ENCODE results near the gene HDAC4.

HDAC4 gene

DNA sequence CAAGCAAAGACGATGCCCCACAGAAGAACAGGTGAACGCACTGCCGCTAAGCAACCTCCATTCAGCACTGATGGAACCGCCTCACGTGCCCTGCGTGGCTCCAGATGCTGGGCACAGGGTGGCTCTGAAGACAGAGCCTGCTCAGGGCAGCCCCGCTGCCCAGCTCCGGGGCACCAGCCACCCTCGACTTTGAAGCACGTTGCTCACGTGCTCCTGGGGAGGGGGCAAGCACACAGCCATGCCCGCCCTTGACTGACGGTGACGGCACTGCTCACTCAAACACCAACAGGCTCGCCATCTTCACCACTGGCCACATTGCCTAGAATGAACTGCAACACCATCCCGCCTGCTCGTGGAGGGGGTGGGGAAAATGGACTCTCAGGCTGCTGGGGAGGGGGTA lies 251.3 kb downstream of the HDAC4 start:
- DNase-seq, result peak in 1 of 2 donors; percentile 5

GRCh38 chr2:239148495-239149200 lies 252.2 kb downstream of the HDAC4 start:
- DNase-seq, result no peak

- DNase-seq, result no peak
Measured at GRCh38 chr2:239147376-239147775, 253.4 kb downstream of the HDAC4 start.

- no peak for DNase-seq
Measured at GRCh38 chr2:239146741-239147181, 254.1 kb downstream of the HDAC4 start.

DNA sequence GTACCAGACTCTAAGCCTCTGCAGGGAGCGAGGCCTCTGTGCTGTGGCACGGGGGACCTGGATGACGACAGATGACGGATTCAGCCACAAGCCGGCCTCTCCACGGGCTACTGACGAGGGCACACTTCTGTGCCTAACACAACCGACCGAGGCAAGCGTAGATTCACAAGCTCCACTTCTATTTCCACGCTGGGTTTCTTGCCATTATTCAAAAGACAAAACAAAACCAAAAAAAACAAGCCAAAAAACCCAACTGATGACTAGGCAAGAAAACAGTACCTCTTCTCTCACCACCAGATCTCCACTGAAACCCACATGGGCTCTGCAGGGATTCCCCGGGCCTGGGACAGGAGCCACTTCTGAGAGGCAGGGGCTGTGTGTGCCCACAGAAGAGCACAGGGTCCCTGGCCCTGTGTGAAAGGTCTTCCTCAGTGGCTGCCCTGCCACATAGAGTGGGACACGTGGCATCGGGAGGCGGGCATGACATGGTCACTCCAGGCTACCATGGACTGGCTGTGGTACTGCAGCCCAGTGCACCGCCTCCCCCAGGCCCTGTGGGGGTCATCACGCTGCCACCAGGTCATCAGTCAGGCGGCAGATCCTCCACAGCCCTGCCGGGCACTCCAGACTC lies 254.7 kb downstream of the HDAC4 start:
- DNase-seq, result no peak

- DNase-seq, result no peak
Measured at GRCh38 chr2:239145601-239146000, 255.2 kb downstream of the HDAC4 start.

DNA sequence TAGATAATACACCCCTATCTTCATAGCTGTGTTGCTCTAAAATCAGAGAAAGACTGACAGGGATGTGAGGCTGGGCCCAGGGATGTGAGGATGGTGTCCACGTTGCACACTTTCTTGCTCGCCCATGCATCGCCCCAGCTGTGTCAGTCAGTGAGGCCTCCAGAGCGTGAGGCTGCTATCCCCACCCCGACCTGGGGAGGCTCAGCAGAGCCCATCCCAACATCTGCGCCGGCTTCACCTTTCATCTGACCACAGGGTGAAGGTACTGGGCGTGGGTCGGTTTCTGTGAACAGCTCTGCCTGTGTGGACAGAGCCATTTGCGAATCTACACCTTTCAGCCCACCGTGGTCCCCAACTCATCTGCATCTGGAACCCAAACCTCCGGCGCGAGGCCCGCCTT lies 255.7 kb downstream of the HDAC4 start:
- DNase-seq, result no peak

DNA sequence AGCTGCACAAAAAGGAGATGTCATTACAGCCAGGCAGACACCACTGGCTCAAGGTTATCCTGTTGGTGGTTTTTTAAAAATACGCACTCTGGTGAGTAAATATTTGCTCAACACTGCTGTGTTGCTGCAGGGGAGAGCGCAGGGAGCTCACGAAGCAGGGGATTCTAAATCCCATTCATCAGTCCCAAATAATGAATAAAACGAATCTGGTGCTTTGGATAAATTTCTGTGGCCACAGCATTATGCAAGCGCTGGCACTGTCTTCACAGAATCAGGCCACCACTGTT lies 256.2 kb downstream of the HDAC4 start:
- no peak for DNase-seq

- peak; percentile 19 to 29 for DNase-seq
Measured at GRCh38 chr2:239143858-239144712, 256.7 kb downstream of the HDAC4 start.

DNA sequence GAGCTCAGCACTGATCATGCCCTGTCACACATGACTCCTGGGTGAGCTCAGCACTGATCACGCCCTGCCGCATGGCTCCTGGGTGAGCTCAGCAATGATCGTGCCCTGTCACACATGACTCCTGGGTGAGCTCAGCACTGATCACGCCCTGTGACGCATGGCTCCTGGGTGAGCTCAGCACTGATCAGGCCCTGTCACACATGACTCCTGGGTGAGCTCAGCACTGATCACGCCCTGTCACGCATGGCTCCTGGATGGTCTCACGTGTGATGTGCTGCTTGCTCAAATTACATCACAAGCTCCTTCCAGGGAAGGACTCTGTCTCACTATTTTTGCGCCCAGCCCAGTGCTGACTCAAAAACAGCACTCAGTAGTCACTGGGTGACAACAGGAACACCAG lies 258.0 kb downstream of the HDAC4 start:
- DNase-seq, result no peak

- DNase-seq, result no peak
Measured at GRCh38 chr2:239142296-239142695, 258.5 kb downstream of the HDAC4 start.

DNA sequence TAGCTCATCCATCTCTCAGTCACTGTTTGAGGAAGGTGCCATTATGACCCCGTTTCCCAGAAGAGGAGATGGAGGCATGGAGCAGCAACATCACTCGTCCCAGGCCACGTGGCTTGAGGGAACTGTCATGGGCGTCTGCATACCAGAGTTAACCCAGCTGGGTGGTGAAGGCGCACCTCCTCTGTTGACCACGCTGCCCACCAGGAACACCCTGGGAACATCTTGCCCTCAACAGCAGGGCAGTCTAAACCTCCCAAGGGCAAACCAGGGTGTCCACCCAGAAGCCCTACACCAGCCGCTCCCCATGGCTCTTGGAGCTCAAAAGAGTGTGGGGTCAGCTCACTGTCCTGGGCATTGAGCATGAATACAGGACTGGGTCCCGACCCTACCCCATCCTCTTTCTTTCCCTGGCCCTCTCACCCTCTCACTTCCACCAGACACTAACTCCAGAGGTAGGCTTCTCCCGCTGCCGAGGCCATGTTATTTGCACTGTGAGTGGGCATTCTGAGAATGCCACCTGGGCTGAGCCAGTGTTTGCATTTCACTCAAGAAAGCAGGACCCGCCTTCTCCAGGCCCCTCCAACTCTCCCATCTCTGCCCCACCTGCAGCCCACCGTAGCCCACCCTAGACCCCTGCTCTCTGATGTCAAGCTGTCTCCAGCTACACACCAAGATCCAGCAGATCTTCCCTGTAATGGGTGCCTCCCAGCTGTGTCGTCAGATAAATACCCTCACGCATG lies 259.6 kb downstream of the HDAC4 start:
- no peak for DNase-seq

DNA sequence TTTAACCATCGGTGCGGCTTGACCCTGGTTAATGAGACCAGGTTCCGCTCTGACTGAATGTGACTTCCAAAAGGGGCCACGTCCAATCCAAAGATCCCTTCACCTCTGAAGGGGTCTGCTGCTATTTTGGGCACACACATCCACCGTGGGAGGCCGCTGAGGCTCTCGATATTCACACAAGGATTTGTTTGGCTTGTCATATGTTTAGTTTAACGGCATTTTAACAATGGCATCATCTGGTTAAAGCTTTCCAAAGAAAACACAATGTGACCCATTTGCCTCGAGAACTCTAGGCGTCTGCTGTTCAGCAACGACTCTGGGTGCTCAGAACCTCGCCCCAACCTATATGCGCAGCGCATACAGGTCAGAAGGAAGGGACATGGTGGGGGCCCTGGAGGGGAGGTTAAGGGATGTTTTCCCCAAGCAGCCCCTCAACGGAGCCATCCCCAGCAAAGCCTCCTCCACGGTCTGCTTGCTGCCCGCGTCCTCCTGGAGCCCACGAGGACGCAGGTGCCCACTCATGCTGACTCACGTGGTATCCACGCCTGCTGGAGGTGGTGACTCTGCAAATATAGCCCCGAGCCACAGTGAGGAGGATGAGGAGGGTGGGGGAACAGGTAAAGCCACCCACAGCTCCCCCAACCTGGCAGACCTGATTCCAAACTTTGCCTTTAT lies 260.3 kb downstream of the HDAC4 start:
- no peak for DNase-seq

GRCh38 chr2:239139566-239139965 lies 261.3 kb downstream of the HDAC4 start:
- no peak for DNase-seq

- DNase-seq, result no peak
Measured at GRCh38 chr2:239139101-239139500, 261.7 kb downstream of the HDAC4 start.

GRCh38 chr2:239138610-239139009 lies 262.2 kb downstream of the HDAC4 start:
- no peak for DNase-seq

GRCh38 chr2:239137898-239138283 lies 262.9 kb downstream of the HDAC4 start:
- DNase-seq, result peak in 1 of 2 donors; percentile 26

- no peak for DNase-seq
Measured at GRCh38 chr2:239137165-239137897, 263.5 kb downstream of the HDAC4 start.

GRCh38 chr2:239136762-239137161 lies 264.1 kb downstream of the HDAC4 start:
- no peak for DNase-seq

GRCh38 chr2:239136203-239136602 lies 264.6 kb downstream of the HDAC4 start:
- DNase-seq, result no peak

- DNase-seq, result no peak
Measured at GRCh38 chr2:239135531-239135930, 265.3 kb downstream of the HDAC4 start.
